Mucosa of descending colon (tissue), 3 donors: ENCODE measurements around the gene CLK3. TPM values are rescaled to one million over a fixed set of nuclear protein-coding genes. Genes with fewer than 3 reads are reported as not detected.

ENCODE experiments used
- ATAC-seq: fragments of 200-7000 bp; cut with Tn5 transposase; one replicate; pipeline ENCODE4 v1.9.1; 2020; ENCODE audit warnings: mild to moderate bottlenecking, moderate library complexity
- DNase-seq, 3 donors: peaks; one replicate each; pipeline ENCODE4 v3.0.0-alpha.2; 2020
- H3K36me3 ChIP-seq: fragments of 200-600 bp; one replicate; pipeline ENCODE4 v1.8.0; 2021; ENCODE audit warnings: low read depth, mild to moderate bottlenecking
- H3K4me1 ChIP-seq: fragments of 200-600 bp; one replicate; pipeline ENCODE4 v1.8.0; 2021; ENCODE audit warnings: low read depth, mild to moderate bottlenecking
- H3K4me3 ChIP-seq: fragments of 200-600 bp; one replicate; pipeline ENCODE4 v1.8.0; 2021; ENCODE audit warnings: mild to moderate bottlenecking
- H3K9me3 ChIP-seq: fragments of 200-600 bp; one replicate; pipeline ENCODE4 v1.8.0; 2021; ENCODE audit warnings: mild to moderate bottlenecking
- CTCF ChIP-seq: fragments of 200-600 bp; IDR thresholded peaks from one replicate; pipeline ENCODE4 v1.8.0; 2022; ENCODE audit warnings: antibody characterized with exemption, mild to moderate bottlenecking
- intact Hi-C, 2 donors: fragments of 100-400 bp; cut with DNase I in 1 of 2; cut with micrococcal nuclease in 1 of 2; formaldehyde crosslinking; loops; one replicate each; pipeline versions ENCODE4 v1.11.0 to v1.11.1; 2022; cut with DNase I, micrococcal nuclease
- total RNA-seq, 3 donors: library from RNA; stranded (reverse); fragmentation: NEBNext Ultra II Directional in 2 of 3; extraction: Animal tissue kit (Norgen Biotek cat#: 25700) in 2 of 3; gene quantifications; one replicate each; pipeline versions ENCODE4 v1.2.1 to v1.2.4, GENCODE V29; 2021 to 2023
- donor health status: DM: no; HTN: no; CAD: no; lungs with moderate emphysema.
- donor health status: DM: no; HTN: no; CAD: no.
- donor health status: DM: no; HTN: yes; CAD: no.

CLK3 gene
- total RNA-seq, 3 donors from 2014 or later, result 92.7 to 120 (median 110) TPM

- intact Hi-C loops, result no loop called here
Observed at GRCh38 chr15:74641151-74641550, 25.5 kb downstream of the CLK3 start.

DNA sequence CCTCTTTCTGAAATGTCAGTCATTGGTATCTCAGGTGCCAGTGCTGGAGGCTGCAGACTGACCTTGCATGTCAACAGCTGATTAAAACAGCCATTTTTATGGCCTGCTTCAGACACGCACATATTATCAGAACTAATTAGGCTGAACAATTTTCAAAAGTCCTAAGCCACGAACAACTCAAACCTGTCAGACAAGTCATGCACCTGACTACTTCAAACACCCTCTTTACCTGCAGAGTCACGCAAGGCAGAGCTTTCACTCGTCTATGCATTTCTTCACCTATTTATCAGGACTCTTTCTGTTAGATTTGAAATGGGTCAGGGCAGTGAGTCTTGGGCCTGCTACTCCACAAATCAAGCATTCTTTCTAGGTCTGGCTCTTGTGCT is 26.7 kb downstream of the CLK3 start:
- Histone ChIP-seq H3K9me3 (no peaks in the 10 kb centered on the region), H3K36me3 (no peaks in the 10 kb centered on the region), H3K4me1 (peaks cover 28% of the 10 kb centered on the region), H3K4me3 (no peak overlapping the region)
- no peak for TF ChIP-seq CTCF
- ATAC-seq (peak; percentile 53), DNase-seq (no peak)
- intact Hi-C loops, result no loop called here

More at GRCh38 chr15:74641151-74641550, 25.5 kb downstream of the CLK3 start:
- no peak for TF ChIP-seq CTCF
- Histone ChIP-seq H3K4me1 (peaks cover 28% of the 10 kb centered on the region), H3K9me3 (no peaks in the 10 kb centered on the region), H3K36me3 (no peaks in the 10 kb centered on the region), H3K4me3 (no peak overlapping the region)
- DNase-seq, result no peak
- no peak for ATAC-seq

- TF ChIP-seq CTCF, result no peak
- peak; percentile 79 for ATAC-seq
- no peaks in the 10 kb centered on the region for H3K9me3 ChIP-seq
- H3K4me1 ChIP-seq, result peaks cover 28% of the 10 kb centered on the region
- H3K36me3 ChIP-seq, result no peaks in the 10 kb centered on the region
- intact Hi-C loops, result no loop called here
- H3K4me3 ChIP-seq, result no peak overlapping the region
- peak in 1 of 3 donors; percentile 43 for DNase-seq
Observed at GRCh38 chr15:74642734-74643664, 27.4 kb downstream of the CLK3 start.

- TF ChIP-seq CTCF, result no peak
- intact Hi-C loops, result no loop called here
- no peaks in the 10 kb centered on the region for H3K9me3 ChIP-seq
- H3K4me1 ChIP-seq, result peaks cover 28% of the 10 kb centered on the region
- ATAC-seq, result peak; percentile 42
- H3K36me3 ChIP-seq, result no peaks in the 10 kb centered on the region
- H3K4me3 ChIP-seq, result no peak overlapping the region
- DNase-seq, result no peak
Observed at GRCh38 chr15:74643665-74644204, 28.1 kb downstream of the CLK3 start.

DNA sequence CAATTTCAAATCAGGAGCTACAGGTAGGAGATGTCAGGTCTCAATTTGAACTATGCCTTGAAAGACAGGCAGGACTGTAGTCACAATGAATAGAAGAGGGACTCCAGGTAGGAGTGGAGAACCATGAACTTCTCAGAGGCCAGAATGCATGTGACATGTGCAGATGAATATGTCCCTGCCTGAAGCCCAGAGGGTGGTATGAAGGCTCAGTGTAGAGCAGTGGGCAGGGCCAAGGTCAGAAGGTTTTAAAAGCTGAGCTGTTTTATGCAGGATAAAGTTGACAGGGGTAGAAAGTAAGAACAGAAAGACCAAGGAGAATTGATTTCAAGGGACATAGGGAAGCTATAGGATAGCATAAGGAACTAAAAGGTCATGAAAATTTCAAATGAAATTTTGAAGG is 30.8 kb downstream of the CLK3 start:
- Histone ChIP-seq H3K9me3 (no peaks in the 10 kb centered on the region), H3K4me1 (peaks cover 25% of the 10 kb centered on the region), H3K4me3 (no peak overlapping the region), H3K36me3 (no peaks in the 10 kb centered on the region)
- DNase-seq, result no peak
- no peak for TF ChIP-seq CTCF
- intact Hi-C loops, result no loop called here
- ATAC-seq, result no peak
